MM.1S (cell line): Measurements from ENCODE around the gene CDYL2.

Experiments used
- DNase-seq: peaks from one replicate; pipeline ENCODE4 v3.0.0-alpha.2; 2015
- H2AFZ ChIP-seq: fragments of 300-600 bp; sonication (generic); 2 replicates; pipeline ENCODE4 v1.6.0; 2016; ENCODE audit warnings: antibody characterized with exemption, low read length
- H3F3A ChIP-seq: fragments of 300-600 bp; sonication (generic); 2 replicates; pipeline ENCODE4 v1.6.1; 2016; ENCODE audit warnings: mild to moderate bottlenecking, antibody characterized with exemption, low read length, moderate library complexity, mixed read lengths; ENCODE audit not compliant: insufficient read depth
- H3K27ac ChIP-seq: fragments of 300-600 bp; sonication (generic); 2 replicates; pipeline ENCODE4 v1.5.1; 2016; ENCODE audit warnings: mild to moderate bottlenecking, low read length
- H3K27me3 ChIP-seq: fragments of 300-600 bp; sonication (generic); replicated peaks from 2 replicates; pipeline ENCODE4 v1.6.0; 2016; ENCODE audit warnings: low read length; ENCODE audit not compliant: insufficient read depth
- H3K36me3 ChIP-seq: fragments of 300-600 bp; sonication (generic); replicated peaks from 2 replicates; pipeline ENCODE4 v1.6.1; 2016; ENCODE audit warnings: mild to moderate bottlenecking, low read length, mixed read lengths; ENCODE audit not compliant: insufficient read depth
- H3K4me1 ChIP-seq: fragments of 300-600 bp; sonication (generic); 2 replicates; pipeline ENCODE4 v1.6.1; 2016; ENCODE audit warnings: low read length, mixed read lengths
- H3K4me2 ChIP-seq: fragments of 300-600 bp; sonication (generic); 2 replicates; pipeline ENCODE4 v1.6.0; 2016; ENCODE audit warnings: low read depth, low read length
- H3K4me3 ChIP-seq: fragments of 300-600 bp; sonication (generic); 2 replicates; pipeline ENCODE4 v1.5.1; 2016; ENCODE audit warnings: low read length, mixed read lengths
- H3K79me2 ChIP-seq: fragments of 300-600 bp; sonication (generic); 2 replicates; pipeline ENCODE4 v1.6.1; 2016; ENCODE audit warnings: mixed run types, low read length, mixed read lengths
- H3K9ac ChIP-seq: fragments of 300-600 bp; sonication (generic); 2 replicates; pipeline ENCODE4 v1.6.1; 2016; ENCODE audit warnings: low read length, mixed read lengths
- H3K9me2 ChIP-seq: fragments of 300-600 bp; sonication (generic); replicated peaks from 2 replicates; pipeline ENCODE4 v1.6.1; 2016; ENCODE audit warnings: mild to moderate bottlenecking, low read length, mixed read lengths; ENCODE audit not compliant: insufficient read depth
- H3K9me3 ChIP-seq: fragments of 300-600 bp; sonication (generic); replicated peaks from 2 replicates; pipeline ENCODE4 v1.6.1; 2016; ENCODE audit warnings: mild to moderate bottlenecking, low read length, mixed read lengths; ENCODE audit not compliant: insufficient read depth
- H4K20me1 ChIP-seq: fragments of 300-600 bp; sonication (generic); 2 replicates; pipeline ENCODE4 v1.6.1; 2016; ENCODE audit warnings: mild to moderate bottlenecking, low read length, moderate library complexity, mixed read lengths; ENCODE audit not compliant: insufficient read depth
- EZH2 ChIP-seq: fragments of 300-600 bp; sonication (generic); optimal IDR thresholded peaks from 2 replicates; pipeline ENCODE3; 2017; ENCODE audit warnings: low read depth, mild to moderate bottlenecking, antibody characterized with exemption, low read length, mixed read lengths
- EZH2phosphoT487 ChIP-seq: fragments of 300-600 bp; sonication (generic); IDR thresholded peaks from 2 replicates; pipeline ENCODE4 v1.6.1; 2018; ENCODE audit warnings: antibody characterized with exemption, low read length
- TF ChIP-seq, protein P1 (sequence below): fragments of 300-600 bp; sonication (generic); IDR thresholded peaks from 2 replicates; pipeline ENCODE4 v1.5.1; 2016; ENCODE audit warnings: antibody characterized with exemption, low read length, mixed read lengths

Gene CDYL2

DNA sequence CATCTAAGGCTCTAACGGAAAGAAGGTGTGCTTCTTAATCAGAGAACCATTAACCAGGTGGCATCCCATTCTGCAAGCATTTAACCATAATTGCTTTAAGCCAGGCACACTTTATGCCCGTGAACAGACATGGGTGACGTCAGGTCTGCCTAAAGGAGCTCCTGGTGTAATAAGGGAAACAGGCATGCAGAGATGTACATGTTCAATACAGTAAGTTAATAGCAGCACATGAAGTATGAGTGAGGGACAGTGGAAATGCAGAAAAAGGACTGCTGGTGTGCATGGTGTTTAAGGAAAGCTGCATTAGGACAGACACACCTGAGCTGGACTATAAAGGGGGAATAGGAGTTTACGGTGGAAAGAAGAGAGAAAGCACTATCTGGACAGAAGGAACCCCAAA is 245.0 kb downstream of the CDYL2 start:
- Histone ChIP-seq H3K4me2 (no peak overlapping the region), H3K9me2 (no peaks in the 10 kb centered on the region), H3K9me3 (no peaks in the 10 kb centered on the region), H3F3A (no peaks in the 10 kb centered on the region), H3K4me1 (no peaks in the 10 kb centered on the region), H3K36me3 (no peaks in the 10 kb centered on the region), H3K27ac (no peak overlapping the region), H3K27me3 (no peaks in the 10 kb centered on the region), H3K9ac (no peak overlapping the region), H3K79me2 (no peaks in the 10 kb centered on the region), H3K4me3 (no peak overlapping the region), H2AFZ (no peak overlapping the region), H4K20me1 (no peaks in the 10 kb centered on the region)
- TF ChIP-seq EZH2 = no peak
- TF ChIP-seq, protein P1, sequence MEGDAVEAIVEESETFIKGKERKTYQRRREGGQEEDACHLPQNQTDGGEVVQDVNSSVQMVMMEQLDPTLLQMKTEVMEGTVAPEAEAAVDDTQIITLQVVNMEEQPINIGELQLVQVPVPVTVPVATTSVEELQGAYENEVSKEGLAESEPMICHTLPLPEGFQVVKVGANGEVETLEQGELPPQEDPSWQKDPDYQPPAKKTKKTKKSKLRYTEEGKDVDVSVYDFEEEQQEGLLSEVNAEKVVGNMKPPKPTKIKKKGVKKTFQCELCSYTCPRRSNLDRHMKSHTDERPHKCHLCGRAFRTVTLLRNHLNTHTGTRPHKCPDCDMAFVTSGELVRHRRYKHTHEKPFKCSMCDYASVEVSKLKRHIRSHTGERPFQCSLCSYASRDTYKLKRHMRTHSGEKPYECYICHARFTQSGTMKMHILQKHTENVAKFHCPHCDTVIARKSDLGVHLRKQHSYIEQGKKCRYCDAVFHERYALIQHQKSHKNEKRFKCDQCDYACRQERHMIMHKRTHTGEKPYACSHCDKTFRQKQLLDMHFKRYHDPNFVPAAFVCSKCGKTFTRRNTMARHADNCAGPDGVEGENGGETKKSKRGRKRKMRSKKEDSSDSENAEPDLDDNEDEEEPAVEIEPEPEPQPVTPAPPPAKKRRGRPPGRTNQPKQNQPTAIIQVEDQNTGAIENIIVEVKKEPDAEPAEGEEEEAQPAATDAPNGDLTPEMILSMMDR = no peak
- TF ChIP-seq EZH2phosphoT487 = no peak
- no peak for DNase-seq

DNA sequence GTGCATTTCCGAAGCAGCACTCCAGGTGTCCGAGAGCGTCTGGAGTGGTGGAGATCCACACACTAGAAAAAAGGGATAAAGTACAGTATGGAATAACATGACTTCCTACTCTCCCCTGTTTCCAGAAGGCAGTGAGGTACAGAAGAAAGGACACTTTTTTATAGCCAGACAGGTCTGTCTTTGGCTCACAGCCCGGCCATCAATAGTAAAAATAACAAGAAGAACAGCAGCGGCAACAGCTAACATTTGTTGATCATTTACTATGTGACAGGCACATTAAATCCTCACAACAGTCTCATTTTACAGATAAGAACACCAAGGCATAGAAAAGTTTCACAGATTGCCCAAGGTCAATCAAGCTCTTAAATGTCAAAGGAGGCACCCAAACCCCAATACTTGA is 247.4 kb downstream of the CDYL2 start:
- Histone ChIP-seq H3K79me2 (no peaks in the 10 kb centered on the region), H3K9me3 (no peaks in the 10 kb centered on the region), H3F3A (no peaks in the 10 kb centered on the region), H3K4me3 (no peak overlapping the region), H3K27me3 (no peaks in the 10 kb centered on the region), H3K9ac (no peak overlapping the region), H3K27ac (no peak overlapping the region), H3K9me2 (no peaks in the 10 kb centered on the region), H3K4me1 (no peaks in the 10 kb centered on the region), H3K36me3 (no peaks in the 10 kb centered on the region), H2AFZ (no peak overlapping the region), H3K4me2 (no peak overlapping the region), H4K20me1 (no peaks in the 10 kb centered on the region)
- DNase-seq = no peak
- TF ChIP-seq, protein P1 = no peak
- TF ChIP-seq EZH2phosphoT487 (no peak), EZH2 (no peak)

DNA sequence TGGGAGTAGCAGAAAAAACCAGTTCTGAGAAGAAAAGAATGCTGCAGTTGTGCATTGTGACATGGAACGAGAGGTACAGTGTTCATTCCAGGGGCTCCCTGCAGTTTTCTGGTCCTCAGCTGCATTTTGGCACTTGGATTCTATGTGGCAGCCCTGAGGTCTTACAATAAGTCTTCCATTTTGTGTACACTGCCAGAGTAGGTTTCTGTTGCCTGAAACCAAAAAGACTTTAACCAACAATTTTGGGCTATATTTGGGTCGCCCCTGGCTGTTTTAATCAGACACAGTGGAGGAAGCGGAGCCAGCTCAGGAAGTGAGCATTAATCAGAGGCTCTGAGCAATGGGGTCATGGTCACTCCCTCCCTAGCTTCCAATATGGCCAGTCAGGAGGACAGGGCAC is 247.9 kb downstream of the CDYL2 start:
- no peaks in the 10 kb centered on the region for H3K79me2 ChIP-seq
- H3K9me2 ChIP-seq = no peaks in the 10 kb centered on the region
- no peaks in the 10 kb centered on the region for H3K4me1 ChIP-seq

More for the DNA sequence above, 247.9 kb downstream of the CDYL2 start:
- Histone ChIP-seq H3K4me2 (no peak overlapping the region), H2AFZ (no peak overlapping the region), H3K27ac (no peak overlapping the region), H3K9me3 (no peaks in the 10 kb centered on the region), H3K4me3 (no peak overlapping the region), H3K9ac (no peak overlapping the region), H3F3A (no peaks in the 10 kb centered on the region), H3K36me3 (no peaks in the 10 kb centered on the region), H4K20me1 (no peaks in the 10 kb centered on the region), H3K27me3 (no peaks in the 10 kb centered on the region)
- no peak for TF ChIP-seq EZH2phosphoT487
- TF ChIP-seq EZH2 = no peak
- TF ChIP-seq, protein P1 = no peak
- no peak for DNase-seq
